CD4-positive, alpha-beta T cell treated with Interleukin-6 at 100 ng/mL for 8 hours (primary cell): Measurements from ENCODE around the gene TCF21.
"Not testable (repeated sequence)": the region's sequence is repeated elsewhere in the genome, so short reads cannot be mapped to it uniquely, and the experiment has no call there.

ENCODE experiments used
- DNase-seq: peaks from one replicate; pipeline ENCODE4 v3.0.0-alpha.2; 2020; ENCODE audit warnings: mixed read lengths, low spot score

Gene TCF21

DNA sequence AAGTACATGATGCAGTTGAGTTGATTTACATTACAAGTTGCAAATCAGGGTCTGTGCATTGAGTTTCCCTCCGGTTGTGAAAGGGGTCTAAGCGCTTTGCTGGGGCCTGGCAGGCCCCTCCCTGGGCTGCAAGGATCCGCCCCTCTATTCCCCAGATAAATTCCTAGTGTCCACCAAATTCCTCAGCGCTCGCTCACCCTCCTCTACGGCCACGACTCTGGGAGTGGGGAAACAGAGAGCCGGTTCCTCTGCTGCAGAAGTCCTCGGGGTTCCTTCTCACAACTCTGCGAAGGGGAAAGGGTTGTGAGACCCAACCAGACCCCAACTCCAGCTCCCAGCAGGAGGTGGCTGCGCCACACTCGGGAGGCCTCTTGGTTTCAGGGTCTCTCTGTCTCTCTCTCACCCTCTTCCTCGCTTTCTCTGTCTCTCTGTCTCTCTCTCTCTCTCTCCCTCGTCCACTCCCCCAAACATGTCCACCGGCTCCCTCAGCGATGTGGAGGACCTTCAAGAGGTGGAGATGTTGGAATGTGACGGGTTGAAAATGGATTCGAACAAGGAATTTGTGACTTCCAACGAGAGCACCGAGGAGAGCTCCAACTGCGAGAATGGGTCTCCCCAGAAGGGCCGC, at the start of gene TCF21:
Gene TCF21 (plus strand): TSS at position 185 of the 628 bp plus-strand sequence. CDS start 285 bp downstream, at position 470.
- DNase-seq = no peak

DNA sequence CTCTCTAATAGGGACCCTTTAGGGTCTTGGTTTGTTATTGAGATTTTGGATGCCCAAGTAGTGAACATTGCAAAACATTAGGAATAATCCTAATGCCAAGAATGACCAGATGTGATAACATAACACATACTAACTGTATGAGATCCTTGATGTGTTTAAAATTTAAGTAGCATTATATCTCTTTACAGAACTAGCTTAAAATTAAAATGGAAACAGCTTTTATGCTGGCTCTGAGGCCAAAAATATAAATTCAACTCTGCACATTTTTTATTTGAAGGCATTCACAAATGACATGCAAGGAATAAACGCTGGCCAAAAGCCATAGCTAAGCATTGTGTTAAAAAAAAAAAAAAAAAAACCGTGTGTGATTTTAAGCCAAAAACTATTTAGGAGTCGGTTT, 47.7 kb upstream of the TCF21 start:
- DNase-seq = no peak

DNA sequence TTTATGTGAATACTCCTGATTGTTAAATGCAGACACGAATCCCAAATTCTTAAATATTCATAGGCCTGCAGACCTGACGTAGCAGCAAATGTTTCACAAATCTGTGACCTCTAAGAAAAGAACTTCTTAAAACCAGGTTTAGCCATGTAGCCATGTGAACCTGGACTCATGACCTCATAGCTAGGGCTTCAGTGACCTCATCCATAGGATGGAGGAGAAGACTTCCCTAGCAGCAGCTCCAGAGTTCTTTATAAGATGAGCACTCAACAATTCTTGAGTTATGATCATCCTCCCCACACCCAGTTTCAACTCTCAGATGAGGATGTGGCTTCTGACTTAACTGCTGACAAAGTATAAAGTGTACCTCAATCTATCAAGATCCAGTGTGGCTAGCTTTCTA, 45.8 kb upstream of the TCF21 start:
- DNase-seq = no peak

DNA sequence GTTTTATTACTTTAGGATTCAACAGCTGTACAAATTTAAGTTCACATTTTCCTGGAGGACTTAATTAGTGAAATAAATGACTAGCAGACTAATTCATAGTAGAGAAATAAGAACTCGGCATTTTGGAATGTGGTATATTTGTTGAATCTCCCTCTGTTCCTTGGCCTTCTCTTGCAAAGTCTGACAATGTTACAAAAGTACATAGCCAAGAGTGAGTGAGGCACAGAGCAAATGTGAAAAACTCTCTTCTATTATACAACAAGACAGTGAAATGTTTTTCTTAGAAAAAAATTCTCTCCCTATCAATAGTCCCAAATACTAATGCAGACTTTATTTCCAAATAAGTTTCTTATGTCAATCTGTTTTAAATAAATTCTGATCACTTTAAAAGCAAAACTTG, 44.2 kb upstream of the TCF21 start:
- DNase-seq = no peak

DNA sequence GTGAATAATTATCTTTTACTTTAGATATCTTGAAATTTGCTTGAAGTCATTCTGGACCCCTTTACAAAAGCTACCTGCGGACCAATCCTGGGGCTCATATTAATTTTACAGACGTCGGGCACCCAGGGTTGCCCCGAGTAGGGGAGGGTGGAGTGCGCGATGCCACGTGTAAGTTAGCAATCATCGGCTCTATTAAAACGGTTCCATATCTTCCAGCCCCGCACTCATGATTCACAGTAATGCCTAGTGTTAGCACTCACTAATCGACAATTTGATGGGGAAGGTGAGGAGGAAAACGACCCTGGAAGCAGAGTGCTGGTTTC, 34.9 kb upstream of the TCF21 start:
- DNase-seq = no peak

DNA sequence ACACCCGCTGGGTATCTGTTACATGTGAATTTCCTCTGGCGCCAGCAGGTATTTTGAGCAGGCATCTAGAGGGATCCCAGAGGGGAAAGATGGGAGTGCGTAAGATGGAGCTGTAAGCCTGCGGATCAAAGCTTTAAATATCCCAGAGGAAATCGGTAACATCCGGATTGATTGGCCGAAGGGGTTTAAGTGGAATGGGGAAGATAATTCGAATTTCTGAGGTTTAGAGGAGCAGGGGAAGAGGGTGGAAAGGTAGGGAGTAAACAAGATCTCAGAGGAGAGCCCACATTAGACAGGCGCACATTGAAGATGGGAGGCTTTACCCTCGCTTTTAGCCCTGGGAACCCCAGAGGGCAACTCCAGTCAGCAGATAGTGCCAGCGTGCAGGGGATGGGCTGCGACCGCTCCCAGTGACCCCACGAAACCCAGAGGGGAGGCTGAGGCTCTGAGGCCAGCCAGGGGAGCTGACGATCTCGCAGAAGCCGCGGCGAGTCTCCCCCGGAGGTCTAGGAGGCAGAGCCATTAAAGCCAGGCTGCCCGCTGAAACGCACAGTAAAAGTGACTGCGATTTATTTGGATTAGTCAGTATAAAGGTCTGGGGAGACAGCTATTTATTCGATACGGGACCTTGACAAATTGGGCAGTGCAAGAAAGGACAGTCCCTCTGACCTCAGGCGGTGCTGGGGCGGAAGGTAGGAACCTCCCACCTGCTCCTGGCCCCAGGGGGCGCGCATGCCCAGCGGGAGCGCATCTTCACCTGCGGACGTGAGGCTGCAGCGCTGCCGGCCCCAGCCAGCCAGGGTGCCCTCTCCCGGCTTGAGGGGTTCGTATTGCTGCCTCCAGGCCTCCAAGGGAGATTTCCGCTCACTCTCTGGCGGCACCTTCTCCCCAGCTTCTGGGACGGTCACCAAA, 34.3 kb upstream of the TCF21 start:
- no peak for DNase-seq

DNA sequence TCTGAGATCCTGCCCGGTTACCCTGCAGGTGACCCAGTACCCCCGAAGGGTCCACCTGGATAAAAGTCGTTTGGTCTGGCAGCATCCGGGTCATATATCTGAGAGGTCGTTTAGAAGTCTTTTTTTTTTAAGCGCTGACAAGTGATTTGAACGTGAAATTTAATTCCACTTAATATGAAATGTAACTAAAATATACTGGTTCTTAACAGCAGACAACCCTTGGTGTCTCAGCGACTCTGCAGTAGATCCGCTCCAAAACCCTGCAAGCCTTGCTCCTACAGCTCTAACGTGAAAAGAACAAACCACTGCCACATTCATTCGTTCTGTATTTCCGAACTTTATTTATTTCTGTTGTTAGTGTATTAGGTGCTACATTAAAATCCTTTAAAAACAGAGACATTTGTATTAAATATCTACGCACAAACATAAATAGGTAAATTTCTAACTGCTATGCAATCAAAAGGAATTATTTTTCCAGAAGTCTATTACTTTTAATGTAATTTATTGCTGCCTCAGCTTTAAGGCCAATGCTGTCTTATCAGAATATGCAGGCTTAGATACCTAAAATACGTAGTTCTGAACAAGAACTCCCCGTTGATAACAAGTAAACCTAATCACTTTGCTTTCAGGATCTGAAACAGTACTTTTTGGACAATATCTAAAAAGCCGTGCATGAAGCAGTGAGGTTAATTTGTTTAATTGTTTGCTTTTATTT, 33.5 kb upstream of the TCF21 start:
- no peak for DNase-seq

DNA sequence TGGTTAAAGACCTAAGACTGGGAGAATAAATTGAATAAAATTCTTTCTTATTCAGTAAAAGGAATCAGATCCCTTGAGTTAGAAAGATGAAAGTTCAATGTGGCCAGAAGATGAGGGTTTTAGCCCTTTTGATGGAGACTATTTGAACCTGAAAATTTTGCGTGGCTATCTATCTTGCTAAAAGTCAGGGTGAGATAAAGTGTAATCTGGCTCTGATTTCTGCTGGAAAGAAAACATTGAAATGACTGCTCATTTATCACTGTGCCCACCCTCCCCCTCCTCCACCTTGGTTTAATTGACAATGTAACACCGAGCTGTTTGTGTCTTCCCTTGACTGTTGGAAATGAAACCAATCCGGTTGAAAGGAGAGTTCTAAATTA, 32.9 kb upstream of the TCF21 start:
- no peak for DNase-seq

DNA sequence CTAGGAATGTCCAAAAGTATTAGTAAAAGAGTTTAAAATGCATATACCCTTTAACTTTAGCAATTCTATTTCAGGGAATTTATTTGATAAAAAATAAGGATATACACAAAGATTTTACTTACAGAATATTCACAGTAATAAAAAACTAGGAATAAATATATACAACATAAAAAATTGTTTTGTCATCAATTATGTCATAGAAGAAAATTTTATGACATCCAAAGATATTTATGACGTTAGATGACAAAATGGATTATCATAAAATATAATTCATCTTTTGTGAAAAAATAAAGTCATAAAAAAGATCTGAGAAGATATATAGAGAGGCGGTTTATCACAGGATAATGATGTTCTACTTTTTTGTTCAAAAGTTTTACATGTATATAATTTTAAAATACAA, 32.0 kb upstream of the TCF21 start:
- no peak for DNase-seq

DNA sequence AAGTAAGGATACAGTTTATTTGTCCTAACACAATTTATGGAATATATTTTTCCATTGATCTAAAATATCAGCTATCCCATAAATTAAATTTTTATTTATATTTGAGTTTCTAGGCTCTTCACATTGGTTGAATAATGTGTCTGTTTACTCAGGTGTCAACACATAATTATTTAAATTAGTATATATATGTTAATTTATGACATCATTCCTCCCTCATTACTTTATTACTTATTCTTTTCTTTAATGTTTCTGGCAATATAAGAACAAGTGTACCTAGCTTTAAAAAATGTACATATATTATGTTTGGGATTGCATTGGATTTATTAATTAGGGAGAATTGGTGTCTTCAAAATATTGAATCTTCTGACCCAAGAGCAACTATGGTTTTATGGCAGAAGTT, 31.2 kb upstream of the TCF21 start:
- DNase-seq = no peak

DNA sequence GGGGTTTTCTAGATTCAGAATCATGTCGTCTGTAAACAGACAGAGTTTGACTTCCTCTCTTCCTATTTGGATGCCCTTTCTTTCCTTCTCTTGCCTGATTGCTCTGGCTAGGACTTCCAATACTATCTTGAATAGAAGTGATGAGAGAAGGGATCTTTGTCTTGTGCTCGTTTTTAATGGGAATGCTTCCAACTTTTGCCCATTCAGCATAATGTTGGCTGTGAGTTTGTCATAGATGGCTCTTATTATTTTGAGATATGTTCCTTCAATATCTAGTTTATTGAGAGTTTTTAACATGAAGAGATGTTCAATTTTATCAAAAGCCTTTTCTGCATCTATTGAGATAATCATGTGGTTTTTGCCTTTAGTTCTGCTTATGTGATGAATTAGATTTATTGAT, 27.6 kb upstream of the TCF21 start:
- DNase-seq = not testable (repeated sequence)

DNA sequence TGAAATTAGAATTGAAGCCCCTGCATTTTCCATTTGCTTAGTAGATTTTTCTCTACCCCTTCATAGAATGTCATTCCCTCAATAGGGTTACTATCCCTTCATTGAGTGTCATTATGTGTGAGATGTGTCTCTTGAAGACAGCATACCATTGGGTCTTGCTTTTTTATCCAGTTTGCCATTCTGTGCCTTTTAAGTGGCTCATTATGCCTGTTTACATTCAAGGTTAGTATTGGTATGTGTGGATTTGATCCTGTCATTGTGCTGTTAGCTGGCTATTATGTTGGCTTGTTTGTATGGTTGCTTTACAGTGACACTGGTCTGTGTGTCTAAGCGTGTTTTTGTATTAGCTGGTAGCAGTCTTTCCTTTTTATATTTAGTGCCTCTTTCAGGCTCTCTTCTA, 25.7 kb upstream of the TCF21 start:
- no peak for DNase-seq

DNA sequence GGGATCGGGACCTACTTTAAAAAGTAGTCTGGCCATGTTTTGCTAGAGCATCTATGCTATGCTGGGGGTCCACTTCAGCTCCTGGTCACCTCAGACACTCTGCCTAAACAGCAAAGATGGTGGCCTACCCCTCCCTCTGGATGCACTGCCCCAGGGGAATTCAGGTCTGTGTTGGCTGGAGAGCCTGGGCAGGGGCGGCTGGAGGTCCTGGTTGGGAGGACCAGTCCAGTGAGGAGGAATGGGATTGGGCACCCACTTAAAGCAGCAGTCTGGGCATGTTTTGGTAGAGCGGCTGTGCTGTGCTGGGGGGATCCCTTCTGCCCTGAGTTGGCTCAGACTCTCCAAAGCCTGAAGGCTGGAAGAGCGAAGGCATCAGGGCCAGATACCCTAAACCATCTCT, 23.2 kb upstream of the TCF21 start:
- DNase-seq = no peak

DNA sequence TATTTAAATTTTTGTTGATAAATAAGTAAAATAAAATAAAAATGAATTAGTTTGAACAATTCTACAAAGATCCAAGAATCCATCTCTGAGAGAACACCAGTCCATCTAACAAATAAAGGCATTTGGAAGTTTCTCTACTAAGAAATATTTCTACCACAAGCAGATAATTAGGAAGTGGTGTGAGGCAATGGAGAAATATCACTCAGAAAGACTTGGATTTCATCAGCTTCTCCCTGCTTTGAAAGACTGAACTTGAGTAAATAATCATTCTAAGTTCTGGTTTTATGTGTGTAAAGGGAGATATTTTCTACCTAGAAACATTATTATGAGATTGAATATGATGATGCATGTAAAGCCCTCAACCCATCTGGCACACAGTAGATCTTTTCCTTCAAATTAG, 17.8 kb upstream of the TCF21 start:
- DNase-seq = no peak

DNA sequence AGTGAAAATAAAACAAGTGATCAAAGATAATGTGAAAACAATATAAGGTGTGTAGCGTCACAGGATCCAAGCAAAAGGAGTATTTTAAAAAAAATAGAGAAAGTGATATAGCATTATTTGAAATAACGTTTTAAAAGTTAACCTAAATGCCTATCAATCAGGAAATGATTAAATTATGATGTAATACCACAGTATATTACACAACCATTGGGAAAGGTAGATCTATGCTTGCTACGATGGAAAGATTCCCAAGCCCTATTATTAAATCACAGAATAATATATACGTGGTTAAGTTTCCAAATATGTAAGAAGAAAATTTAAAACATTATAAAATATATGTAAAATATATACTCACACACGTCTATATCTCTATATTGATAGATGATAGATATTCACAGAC, 15.4 kb upstream of the TCF21 start:
- no peak for DNase-seq

DNA sequence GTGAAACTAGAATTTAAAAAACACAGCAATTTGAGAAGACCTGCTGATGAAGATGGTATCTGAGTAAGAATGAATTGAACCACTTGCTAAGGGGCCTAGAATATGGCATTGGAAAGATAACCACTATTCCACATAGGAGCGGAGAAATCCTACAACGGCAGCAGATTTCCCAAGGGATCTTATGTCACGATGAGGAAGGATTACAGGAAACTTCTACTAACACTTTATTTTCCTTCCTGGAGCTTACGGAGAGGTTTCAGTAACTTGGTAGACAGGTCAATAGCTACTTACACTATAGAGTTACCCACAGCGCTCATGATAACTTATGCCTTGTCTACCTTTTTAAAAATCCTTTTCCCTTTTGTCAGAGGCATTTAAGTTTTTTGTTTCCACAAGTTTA, 11.8 kb upstream of the TCF21 start:
- DNase-seq = no peak

DNA sequence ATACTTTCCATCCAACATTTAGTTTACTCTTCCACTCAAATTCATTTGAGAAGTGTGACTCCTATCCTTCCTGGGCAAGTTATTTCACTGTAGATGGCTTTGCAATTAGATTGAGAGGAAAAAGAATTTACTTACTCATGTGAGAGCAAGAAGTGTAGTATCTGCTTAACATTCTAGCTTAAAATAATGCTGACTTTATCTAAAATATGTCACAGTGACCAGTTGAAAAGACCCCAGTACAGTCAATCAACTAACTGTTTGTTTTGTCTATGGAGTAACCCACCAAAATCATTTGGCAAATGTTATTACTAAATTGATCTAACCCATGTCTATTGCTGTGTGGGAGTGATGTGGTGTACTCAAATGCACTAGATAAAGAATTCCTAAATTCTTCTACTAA, 8.9 kb upstream of the TCF21 start:
- no peak for DNase-seq

DNA sequence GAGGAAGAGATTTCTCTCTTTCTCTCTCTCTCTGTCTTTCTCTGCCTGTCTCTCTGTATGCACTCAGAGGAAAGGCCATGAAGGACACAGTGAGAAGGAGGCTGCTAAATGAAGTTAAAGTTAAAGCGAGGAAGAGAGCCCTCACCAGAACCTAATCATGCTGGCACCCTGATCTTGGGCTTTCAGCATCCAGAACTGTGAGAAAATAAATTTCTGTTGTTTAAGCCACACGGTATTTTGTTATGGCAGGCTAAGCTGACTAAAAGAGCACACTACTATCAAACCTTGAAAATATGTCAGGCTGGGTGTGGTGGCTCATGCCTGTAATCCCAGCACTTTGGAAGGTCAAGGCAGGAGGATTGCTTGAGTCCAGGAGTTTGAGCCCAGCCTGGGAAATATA, 8.0 kb upstream of the TCF21 start:
- DNase-seq = no peak

DNA sequence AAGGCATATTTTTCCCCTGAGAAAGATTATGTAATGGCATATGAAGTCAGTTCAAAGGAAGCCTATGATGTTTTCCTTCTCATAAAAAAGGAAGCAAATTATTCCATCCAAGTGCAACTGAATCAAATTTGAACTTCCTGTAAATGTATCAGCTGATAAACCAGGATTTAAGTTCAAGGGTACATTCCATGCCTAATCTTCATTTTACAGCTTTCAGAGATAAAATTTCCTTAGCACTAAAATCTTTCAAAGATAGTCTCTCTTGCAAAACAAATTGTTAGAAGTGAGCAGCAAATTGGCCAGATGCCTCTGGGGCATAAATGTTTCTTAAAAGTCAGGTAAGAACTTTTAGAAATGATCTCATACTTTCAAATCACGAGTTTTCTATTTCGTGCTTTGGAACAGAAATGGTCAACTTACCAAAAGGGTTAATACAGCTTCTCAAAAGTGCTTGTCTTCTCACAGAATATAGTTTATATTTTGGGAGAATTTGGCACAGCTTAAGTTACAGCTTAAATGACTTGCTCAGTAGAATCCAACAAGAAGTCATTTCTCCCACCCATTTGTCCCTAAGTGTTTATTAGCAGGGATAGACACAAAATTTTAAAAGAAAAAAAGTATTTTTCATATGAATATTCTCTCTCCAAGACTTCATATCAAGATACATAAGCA, 2.7 kb upstream of the TCF21 start:
- no peak for DNase-seq

DNA sequence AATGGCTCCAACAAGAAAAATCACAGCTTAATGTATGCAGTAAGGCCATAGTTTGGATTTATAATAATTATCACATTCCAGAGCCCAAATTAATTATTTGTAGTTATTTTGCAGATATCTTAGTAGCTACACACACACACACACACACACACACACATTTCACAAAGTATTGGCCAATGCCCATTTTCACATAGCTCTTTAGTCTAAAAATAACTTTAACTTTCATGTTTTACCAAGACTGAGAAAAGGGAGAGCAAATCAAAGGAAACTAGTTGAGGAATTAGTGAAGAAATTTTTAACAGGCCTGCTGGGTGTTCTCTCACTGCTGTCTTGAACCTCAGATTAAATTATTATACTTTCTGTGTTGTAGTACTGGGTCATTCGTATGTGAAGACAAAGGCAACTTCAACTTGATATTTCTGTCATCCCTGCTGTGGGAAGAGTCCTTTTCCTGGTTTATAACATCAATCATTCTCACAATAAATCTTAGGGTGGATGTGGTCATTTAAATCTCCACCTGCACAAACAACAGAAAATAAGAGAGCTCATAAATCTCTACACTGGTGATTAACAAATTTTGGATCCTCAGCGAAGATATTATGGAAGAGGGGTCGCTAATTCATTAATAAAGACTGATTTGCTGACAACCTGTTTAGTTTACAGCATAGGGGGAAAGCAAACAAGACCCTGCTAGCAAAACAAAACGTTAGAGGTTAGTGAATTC, 1.6 kb upstream of the TCF21 start:
- no peak for DNase-seq

DNA sequence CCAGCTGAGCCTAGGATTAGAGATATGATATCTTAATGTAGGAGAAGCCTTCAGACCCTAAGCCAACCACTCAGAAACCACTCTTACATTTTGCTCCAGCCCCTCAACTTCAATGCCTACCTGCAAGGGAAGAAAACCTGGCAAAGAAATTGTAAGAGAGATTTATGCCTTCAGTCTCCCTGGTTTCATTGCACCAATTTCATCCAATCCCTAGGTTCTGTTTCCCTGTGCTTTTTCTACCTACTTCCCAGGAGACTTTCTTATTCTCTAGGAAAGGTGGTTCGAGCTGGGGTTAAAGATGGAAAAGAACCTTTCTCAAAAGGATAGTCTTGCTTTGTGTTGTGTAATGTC, 1.1 kb upstream of the TCF21 start:
- no peak for DNase-seq
